T1000 (cell line): Measurements from ENCODE around the gene FXYD6.

Source experiments
- DNase-seq: peaks from one replicate; lab custom pipeline; 2025; ENCODE audit warnings: mixed read lengths; lab: John Stamatoyannopoulos, UW

Gene FXYD6

GRCh38 chr11:117910525-117910924 lies 34.1 kb upstream of the FXYD6 start:
- DNase-seq: no peak

- DNase-seq: no peak
Measured at GRCh38 chr11:117909611-117910382, 33.3 kb upstream of the FXYD6 start.

- no peak for DNase-seq
Measured at GRCh38 chr11:117908959-117909610, 32.6 kb upstream of the FXYD6 start.

- DNase-seq: no peak
Measured at GRCh38 chr11:117908109-117908895, 31.8 kb upstream of the FXYD6 start.

GRCh38 chr11:117907276-117908108 lies 31.0 kb upstream of the FXYD6 start:
- peak; percentile 18 for DNase-seq

- DNase-seq: no peak
Measured at GRCh38 chr11:117906710-117907109, 30.3 kb upstream of the FXYD6 start.

GRCh38 chr11:117906126-117906525 lies 29.7 kb upstream of the FXYD6 start:
- no peak for DNase-seq

GRCh38 chr11:117905524-117905923 lies 29.1 kb upstream of the FXYD6 start:
- DNase-seq: no peak

GRCh38 chr11:117903505-117904382 lies 27.3 kb upstream of the FXYD6 start:
- DNase-seq: no peak

GRCh38 chr11:117902001-117902845 lies 25.8 kb upstream of the FXYD6 start:
- no peak for DNase-seq

GRCh38 chr11:117901601-117902000 lies 25.1 kb upstream of the FXYD6 start:
- DNase-seq: no peak

- DNase-seq: no peak
Measured at GRCh38 chr11:117900720-117901440, 24.4 kb upstream of the FXYD6 start.

- no peak for DNase-seq
Measured at GRCh38 chr11:117900121-117900648, 23.7 kb upstream of the FXYD6 start.

GRCh38 chr11:117898059-117898458 lies 21.6 kb upstream of the FXYD6 start:
- no peak for DNase-seq

GRCh38 chr11:117892651-117893050 lies 16.2 kb upstream of the FXYD6 start:
- DNase-seq: no peak

GRCh38 chr11:117891362-117891761 lies 14.9 kb upstream of the FXYD6 start:
- no peak for DNase-seq

- DNase-seq: no peak
Measured at GRCh38 chr11:117888139-117888566, 11.7 kb upstream of the FXYD6 start.

GRCh38 chr11:117887431-117888138 lies 11.1 kb upstream of the FXYD6 start:
- DNase-seq: no peak
